Measurements from ENCODE around the gene OSGIN1.

DNA sequence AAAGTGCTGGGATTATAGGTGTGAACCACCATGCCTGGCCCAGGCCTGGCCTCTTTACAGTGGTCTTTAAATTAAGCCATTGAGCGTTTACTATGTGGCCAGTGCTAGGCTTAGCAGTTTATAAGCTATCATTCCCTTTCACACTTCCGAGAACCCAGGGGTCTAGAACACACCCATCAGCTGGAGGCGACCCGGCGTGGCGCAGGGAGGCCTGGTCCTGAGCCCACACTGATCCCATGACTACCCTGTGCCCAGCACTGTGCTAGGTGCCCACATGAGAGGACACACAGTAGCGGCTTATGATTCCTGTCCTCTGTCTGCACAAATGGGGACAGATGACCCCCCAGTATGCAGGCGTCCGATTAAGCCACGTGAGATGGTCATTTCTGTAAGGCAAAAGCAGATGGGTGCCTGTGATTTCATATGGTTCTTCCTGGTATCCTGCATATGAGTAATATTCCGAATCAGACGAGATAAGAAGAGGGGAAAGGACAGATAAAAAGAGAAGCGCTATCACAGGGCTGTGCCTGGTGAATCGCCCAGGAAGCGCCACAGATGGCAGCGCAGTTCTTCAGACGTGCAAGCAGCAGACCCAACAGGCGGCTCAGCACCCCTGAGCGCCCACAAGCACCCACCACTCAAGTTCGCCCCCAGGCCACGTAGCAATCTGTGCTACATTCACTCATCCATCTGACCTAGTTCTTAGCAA lies 5.3 kb downstream of the OSGIN1 start:
- TF ChIP-seq L3MBTL2 (conservative IDR thresholded peaks at IDR 0.05) (no peak), SP1 (IDR thresholded peaks at IDR 0.05) (no peak)
